Mesendoderm (in vitro differentiated cells): ENCODE measurements around the gene TMEM69.
"Not testable (repeated sequence)": the region's sequence is repeated elsewhere in the genome, so short reads cannot be mapped to it uniquely, and the experiment has no call there.

Source experiments
- DNase-seq: peaks from one replicate; pipeline ENCODE4 v3.0.0; 2013
- H2AK5ac ChIP-seq: 2 replicates; pipeline ENCODE4 v1.6.1; 2013; ENCODE audit warnings: low read length, inconsistent platforms
- H2BK120ac ChIP-seq: 2 replicates; pipeline ENCODE4 v1.6.1; 2013; ENCODE audit warnings: low read depth, mild to moderate bottlenecking, low read length, moderate library complexity, mixed read lengths
- H2BK15ac ChIP-seq: replicated peaks from 2 replicates; pipeline ENCODE4 v1.6.1; 2013; ENCODE audit warnings: low read depth, mild to moderate bottlenecking, moderate library complexity
- H2BK5ac ChIP-seq: 2 replicates; pipeline ENCODE4 v1.6.1; 2013; ENCODE audit warnings: low read length, inconsistent platforms
- H3K18ac ChIP-seq: 2 replicates; pipeline ENCODE4 v1.6.1; 2013; ENCODE audit warnings: mild to moderate bottlenecking, low read length, mixed read lengths
- H3K23ac ChIP-seq: one replicate; pipeline ENCODE4 v1.6.1; 2013; ENCODE audit warnings: low read length
- H3K27ac ChIP-seq: 2 replicates; pipeline ENCODE4 v1.5.1; 2013; ENCODE audit warnings: low read depth, mild to moderate bottlenecking, inconsistent platforms, low read length, moderate library complexity
- H3K27me3 ChIP-seq: 2 replicates; pipeline ENCODE4 v1.6.1; 2013; ENCODE audit warnings: low read length, control low read depth, mild to moderate bottlenecking, inconsistent platforms; ENCODE audit not compliant: insufficient read depth, poor library complexity
- H3K36me3 ChIP-seq: 2 replicates; pipeline ENCODE4 v1.6.1; 2013; ENCODE audit warnings: low read length, inconsistent platforms; ENCODE audit not compliant: control insufficient read depth, insufficient read depth
- H3K4ac ChIP-seq: one replicate; pipeline ENCODE4 v1.6.1; 2013; ENCODE audit warnings: low read depth, mild to moderate bottlenecking, low read length, moderate library complexity
- H3K4me1 ChIP-seq: 2 replicates; pipeline ENCODE4 v1.6.1; 2013; ENCODE audit warnings: low read depth, low read length, inconsistent platforms; ENCODE audit not compliant: control insufficient read depth
- H3K4me2 ChIP-seq: 2 replicates; pipeline ENCODE4 v1.6.1; 2013; ENCODE audit warnings: low read length
- H3K4me3 ChIP-seq: 2 replicates; pipeline ENCODE4 v1.5.1; 2013; ENCODE audit warnings: mild to moderate bottlenecking, low read length
- H3K56ac ChIP-seq: one replicate; pipeline ENCODE4 v1.6.1; 2013; ENCODE audit warnings: low read length
- H3K79me1 ChIP-seq: 2 replicates; pipeline ENCODE4 v1.6.1; 2013; ENCODE audit warnings: low read length, inconsistent platforms
- H3K79me2 ChIP-seq: 2 replicates; pipeline ENCODE4 v1.6.1; 2013; ENCODE audit warnings: mild to moderate bottlenecking, low read length; ENCODE audit not compliant: control insufficient read depth, insufficient read depth
- H3K9ac ChIP-seq: 2 replicates; pipeline ENCODE4 v1.6.1; 2013; ENCODE audit warnings: low read length, inconsistent platforms
- H4K5ac ChIP-seq: one replicate; pipeline ENCODE4 v1.6.1; 2013; ENCODE audit warnings: low read length
- H4K8ac ChIP-seq: one replicate; pipeline ENCODE4 v1.6.1; 2013; ENCODE audit warnings: low read depth, mild to moderate bottlenecking, control low read depth, low read length, moderate library complexity
- WGBS: extraction: QIAGEN DNeasy Blood & Tissue Kit; methylation state at CpG from one replicate; pipeline ENCODE4 v1.1.7; 2013; ENCODE audit warnings: low lambda C conversion rate, missing lambda C conversion rate; ENCODE audit not compliant: insufficient coverage; ENCODE audit errors: extremely low coverage; 5-methylcytosine and 5-hydroxymethylcytosine counted together

TMEM69 gene

GRCh38 chr1:45713711-45714110, 25.7 kb downstream of the TMEM69 start:
- no peak overlapping the region for H3K56ac ChIP-seq
- whole genome bisulfite sequencing = no CpG with 5 or more reads among the region's 3 CpGs
- H3K27ac ChIP-seq = no peak overlapping the region
- H3K4me3 ChIP-seq = no peak overlapping the region
- H4K5ac ChIP-seq = no peak overlapping the region
- no peak overlapping the region for H3K4ac ChIP-seq
- H3K79me2 ChIP-seq = no peaks in the 10 kb centered on the region
- H2AK5ac ChIP-seq = no peak overlapping the region
- H4K8ac ChIP-seq = no peak overlapping the region
- no peak overlapping the region for H2BK120ac ChIP-seq
- H3K18ac ChIP-seq = no peak overlapping the region
- no peak overlapping the region for H2BK5ac ChIP-seq
- H3K36me3 ChIP-seq = no peaks in the 10 kb centered on the region
- H3K27me3 ChIP-seq = no peaks in the 10 kb centered on the region
- H3K4me1 ChIP-seq = no peaks in the 10 kb centered on the region
- DNase-seq = no peak
- no peak overlapping the region for H2BK15ac ChIP-seq
- H3K23ac ChIP-seq = no peak overlapping the region
- no peak overlapping the region for H3K4me2 ChIP-seq
- no peak overlapping the region for H3K9ac ChIP-seq
- H3K79me1 ChIP-seq = no peaks in the 10 kb centered on the region

GRCh38 chr1:45716700-45717099, 28.7 kb downstream of the TMEM69 start:
- no peak overlapping the region for H3K27ac ChIP-seq
- H2AK5ac ChIP-seq = no peak overlapping the region
- no peak overlapping the region for H2BK5ac ChIP-seq
- no peaks in the 10 kb centered on the region for H3K27me3 ChIP-seq
- WGBS = no CpG with 5 or more reads among the region's 3 CpGs
- no peaks in the 10 kb centered on the region for H3K79me2 ChIP-seq
- H3K4me1 ChIP-seq = no peaks in the 10 kb centered on the region
- no peaks in the 10 kb centered on the region for H3K36me3 ChIP-seq
- no peak overlapping the region for H3K4me2 ChIP-seq
- no peak overlapping the region for H3K4me3 ChIP-seq
- no peak overlapping the region for H3K23ac ChIP-seq
- H4K5ac ChIP-seq = no peak overlapping the region
- no peak overlapping the region for H3K4ac ChIP-seq
- DNase-seq = no peak
- H3K79me1 ChIP-seq = no peaks in the 10 kb centered on the region
- H3K18ac ChIP-seq = no peak overlapping the region
- no peak overlapping the region for H2BK15ac ChIP-seq
- H2BK120ac ChIP-seq = no peak overlapping the region
- no peak overlapping the region for H3K9ac ChIP-seq
- no peak overlapping the region for H4K8ac ChIP-seq
- H3K56ac ChIP-seq = no peak overlapping the region

- H3K9ac ChIP-seq, H3K23ac ChIP-seq, H2AK5ac ChIP-seq, H3K4me3 ChIP-seq, H3K36me3 ChIP-seq, H3K27me3 ChIP-seq, H3K79me2 ChIP-seq, H2BK5ac ChIP-seq, H3K56ac ChIP-seq, H3K27ac ChIP-seq, H2BK15ac ChIP-seq, DNase-seq, H4K8ac ChIP-seq, H3K4ac ChIP-seq, H3K18ac ChIP-seq, H2BK120ac ChIP-seq, H3K4me2 ChIP-seq, H3K79me1 ChIP-seq, H3K4me1 ChIP-seq, H4K5ac ChIP-seq: not testable (repeated sequence)
- WGBS = no CpG with 5 or more reads among the region's 8 CpGs
Measured at GRCh38 chr1:45717386-45717785, 29.4 kb downstream of the TMEM69 start.

- Histone ChIP-seq H4K8ac (no peak overlapping the region), H3K4me3 (no peak overlapping the region), H2BK15ac (no peak overlapping the region), H3K36me3 (no peaks in the 10 kb centered on the region), H3K56ac (no peak overlapping the region), H2BK120ac (no peak overlapping the region), H3K18ac (no peak overlapping the region), H4K5ac (no peak overlapping the region), H3K23ac (no peak overlapping the region), H3K27ac (no peak overlapping the region), H2AK5ac (no peak overlapping the region), H3K79me1 (no peaks in the 10 kb centered on the region), H3K9ac (no peak overlapping the region), H3K4ac (no peak overlapping the region), H3K4me1 (no peaks in the 10 kb centered on the region), H3K27me3 (no peaks in the 10 kb centered on the region), H3K79me2 (no peaks in the 10 kb centered on the region), H3K4me2 (no peak overlapping the region), H2BK5ac (no peak overlapping the region)
- no peak for DNase-seq
- WGBS = no CpG with 5 or more reads among the region's 1 CpG
Measured at GRCh38 chr1:45718289-45718688, 30.3 kb downstream of the TMEM69 start.

- no peak overlapping the region for H4K5ac ChIP-seq
- no peaks in the 10 kb centered on the region for H3K79me1 ChIP-seq
- H4K8ac ChIP-seq = no peak overlapping the region
- no peak overlapping the region for H3K27ac ChIP-seq
- H3K56ac ChIP-seq = no peak overlapping the region
- H3K36me3 ChIP-seq = no peaks in the 10 kb centered on the region
- no peak overlapping the region for H2AK5ac ChIP-seq
- no peak overlapping the region for H3K4me3 ChIP-seq
- no peak overlapping the region for H3K4ac ChIP-seq
- H3K9ac ChIP-seq = no peak overlapping the region
- WGBS = no CpG with 5 or more reads among the region's 1 CpG
- H2BK5ac ChIP-seq = no peak overlapping the region
- no peak overlapping the region for H3K23ac ChIP-seq
- H2BK15ac ChIP-seq = no peak overlapping the region
- peak; percentile 19 for DNase-seq
- H3K4me1 ChIP-seq = no peaks in the 10 kb centered on the region
- no peaks in the 10 kb centered on the region for H3K79me2 ChIP-seq
- no peak overlapping the region for H3K4me2 ChIP-seq
- no peaks in the 10 kb centered on the region for H3K27me3 ChIP-seq
- no peak overlapping the region for H2BK120ac ChIP-seq
- H3K18ac ChIP-seq = no peak overlapping the region
Measured at GRCh38 chr1:45721207-45721606, 33.2 kb downstream of the TMEM69 start.

GRCh38 chr1:45722809-45723208, 34.8 kb downstream of the TMEM69 start:
- H2BK15ac ChIP-seq = no peak overlapping the region
- H3K4ac ChIP-seq = no peak overlapping the region
- no peaks in the 10 kb centered on the region for H3K79me1 ChIP-seq
- no peak overlapping the region for H3K56ac ChIP-seq
- no peaks in the 10 kb centered on the region for H3K36me3 ChIP-seq
- H4K5ac ChIP-seq = no peak overlapping the region
- H3K27me3 ChIP-seq = no peaks in the 10 kb centered on the region
- no peak overlapping the region for H2BK5ac ChIP-seq
- H2AK5ac ChIP-seq = no peak overlapping the region
- no peak overlapping the region for H3K4me2 ChIP-seq
- WGBS = no CpG with 5 or more reads among the region's 3 CpGs
- H3K18ac ChIP-seq = no peak overlapping the region
- no peak overlapping the region for H4K8ac ChIP-seq
- DNase-seq = no peak
- no peak overlapping the region for H2BK120ac ChIP-seq
- H3K9ac ChIP-seq = no peak overlapping the region
- no peak overlapping the region for H3K23ac ChIP-seq
- H3K27ac ChIP-seq = no peak overlapping the region
- H3K79me2 ChIP-seq = no peaks in the 10 kb centered on the region
- no peaks in the 10 kb centered on the region for H3K4me1 ChIP-seq
- no peak overlapping the region for H3K4me3 ChIP-seq
